B cell (primary cell): ENCODE data around the gene WDR4. TPM values are rescaled to one million over a fixed set of nuclear protein-coding genes. Genes with fewer than 3 reads are reported as not detected.
A peak's percentile ranks its signal among the peaks of the same experiment; 100 is the strongest.
"Not testable (repeated sequence)": the region's sequence is repeated elsewhere in the genome, so short reads cannot be mapped to it uniquely, and the experiment has no call there.

Experiments
- ATAC-seq: fragments of 200-7000 bp; cut with Tn5 transposase; one replicate; pipeline ENCODE4 v1.10.0; 2021; ENCODE audit warnings: low read depth, mild to moderate bottlenecking, moderate number of reproducible peaks, moderate library complexity
- CTCF ChIA-PET: fragments of 350-600 bp; sonication (Branson Sonifier 250); formaldehyde crosslinking; loops from one replicate; lab custom pipeline; 2021; ENCODE audit warnings: antibody characterized with exemption, inconsistent platforms; lab: Charles Lee
- POLR2A ChIA-PET: fragments of 350-600 bp; sonication (Branson Sonifier 250); formaldehyde crosslinking; loops from one replicate; lab custom pipeline; 2021; ENCODE audit warnings: antibody characterized with exemption; lab: Charles Lee
- DNase-seq: peaks from one replicate; pipeline ENCODE4 v3.0.0; 2013
- H2AFZ ChIP-seq: 2 replicates; pipeline ENCODE4 v1.6.1; 2012; ENCODE audit warnings: mild to moderate bottlenecking, low read depth, low read length; ENCODE audit not compliant: insufficient read depth, poor library complexity, severe bottlenecking
- H3K27ac ChIP-seq, 2 donors: 1 replicate in 1 of 2; 2 replicates in 1 of 2; pipeline ENCODE4 v1.5.1; 2012 to 2013; ENCODE audit warnings: low read length in 2 of 2, mild to moderate bottlenecking in 2 of 2, moderate library complexity in 1 of 2
- H3K27me3 ChIP-seq, 4 experiments: fragments of 200-600 bp in 1 of 4; sonication (generic) in 1 of 4; replicated peaks in 1 of 4; 1 replicate in 2 of 4; 2 replicates in 2 of 4; pipeline versions ENCODE4 v1.6.1 to v1.7.0; 2013 to 2016; ENCODE audit warnings: low read length in 3 of 4, mild to moderate bottlenecking in 2 of 4, mixed read lengths in 1 of 4, moderate library complexity in 1 of 4; ENCODE audit not compliant: insufficient read depth in 4 of 4, control insufficient read depth in 3 of 4; ENCODE audit errors: control extremely low read depth in 1 of 4
- H3K36me3 ChIP-seq, 2 experiments: replicated peaks in 1 of 2; 1 replicate in 1 of 2; 2 replicates in 1 of 2; pipeline versions ENCODE4 v1.6.1 to v1.7.1; 2013; ENCODE audit warnings: low read length in 1 of 2; ENCODE audit not compliant: insufficient read depth in 2 of 2, control insufficient read depth in 1 of 2; ENCODE audit errors: control extremely low read depth in 1 of 2, extremely low read depth in 1 of 2
- H3K4me1 ChIP-seq, 2 donors: fragments of 200-600 bp in 1 of 2; sonication (generic) in 1 of 2; 1 replicate in 1 of 2; 2 replicates in 1 of 2; pipeline versions ENCODE4 v1.5.1 to v1.6.1; 2013 to 2017; ENCODE audit warnings: low read length in 2 of 2; ENCODE audit not compliant: control insufficient read depth in 2 of 2, insufficient read depth in 2 of 2
- H3K4me2 ChIP-seq: replicated peaks from 2 replicates; pipeline ENCODE3; 2012; ENCODE audit warnings: mild to moderate bottlenecking, low read depth, low read length; ENCODE audit not compliant: poor library complexity, severe bottlenecking
- H3K4me3 ChIP-seq, 5 experiments: fragments of 200-600 bp in 1 of 5; sonication (generic) in 1 of 5; 1 replicate in 3 of 5; 2 replicates in 2 of 5; pipeline versions ENCODE4 v1.5.1 to v1.7.0; 2011 to 2016; ENCODE audit warnings: low read length in 4 of 5, mild to moderate bottlenecking in 4 of 5, low read depth in 2 of 5, control low read depth in 1 of 5, moderate library complexity in 1 of 5; ENCODE audit not compliant: insufficient read depth in 1 of 5; ENCODE audit errors: control extremely low read depth in 1 of 5, extremely low read depth in 1 of 5
- H3K79me2 ChIP-seq: fragments of 200-600 bp; sonication (generic); one replicate; pipeline ENCODE4 v1.6.0; 2016; ENCODE audit warnings: low read length; ENCODE audit not compliant: control insufficient read depth, insufficient read depth
- H3K9ac ChIP-seq: fragments of 200-600 bp; sonication (generic); 2 replicates; pipeline ENCODE4 v1.6.1; 2017; ENCODE audit warnings: mild to moderate bottlenecking, low read length, moderate library complexity
- H3K9me3 ChIP-seq, 3 donors: one replicate each; pipeline versions ENCODE4 v1.6.1 to v1.7.1; 2013; ENCODE audit warnings: low read length in 2 of 3; ENCODE audit not compliant: control insufficient read depth in 2 of 3, insufficient read depth in 1 of 3; ENCODE audit errors: control extremely low read depth in 1 of 3
- H4K20me1 ChIP-seq: 2 replicates; pipeline ENCODE4 v1.6.0; 2012; ENCODE audit warnings: mild to moderate bottlenecking, low read length; ENCODE audit not compliant: insufficient read depth, control insufficient read depth, poor library complexity, severe bottlenecking
- H3K27ac Mint-ChIP-seq: one replicate; pipeline ENCODE4 v1.8.0; 2021; ENCODE audit warnings: mixed read lengths
- H3K27me3 Mint-ChIP-seq: one replicate; pipeline ENCODE4 v1.8.0; 2021; ENCODE audit warnings: mixed read lengths
- H3K4me1 Mint-ChIP-seq: one replicate; pipeline ENCODE4 v1.8.0; 2021; ENCODE audit warnings: mixed read lengths
- H3K4me3 Mint-ChIP-seq: one replicate; pipeline ENCODE4 v1.8.0; 2021; ENCODE audit warnings: mixed read lengths
- H3K9me3 Mint-ChIP-seq: one replicate; pipeline ENCODE4 v1.8.0; 2022; ENCODE audit warnings: mixed read lengths; ENCODE audit not compliant: insufficient read depth
- EZH2 ChIP-seq: IDR thresholded peaks from 2 replicates; pipeline ENCODE4 v1.6.1; 2012; ENCODE audit warnings: borderline replicate concordance, low read depth, mild to moderate bottlenecking, moderate library complexity, low read length; ENCODE audit not compliant: insufficient read depth, poor library complexity, severe bottlenecking
- WGBS: methylation state at CpG from one replicate; pipeline ENCODE4 v1.1.5; 2013; ENCODE audit warnings: missing lambda C conversion rate; ENCODE audit not compliant: insufficient coverage; 5-methylcytosine and 5-hydroxymethylcytosine counted together
- intact Hi-C: fragments of 100-400 bp; cut with micrococcal nuclease; formaldehyde crosslinking; loops from one replicate; pipeline ENCODE4 v1.10.0; 2022
- polyA plus RNA-seq: library from polyadenylated mRNA; depleted of rRNA; stranded (reverse); fragments of >200 nt; gene quantifications from 2 replicates; pipeline ENCODE4 v1.2.3, GENCODE V29; 2012
- total RNA-seq, 2 donors: library from RNA; stranded (reverse); fragments of 120-200 nt in 1 of 2; gene quantifications; 1 replicate in 1 of 2; 2 replicates in 1 of 2; pipeline versions ENCODE4 v1.2.3 to v1.2.4, GENCODE V29; 2013 to 2022
- TF ChIP-seq, protein P1 (sequence below): fragments of 200-600 bp; IDR thresholded peaks from one replicate; pipeline ENCODE4 v1.8.0; 2022; ENCODE audit warnings: antibody characterized with exemption, mild to moderate bottlenecking

The WDR4 gene
- total and polyA plus RNA-seq, 2 donors (not counting 1 experiment from before 2014, with no cell fraction given), result 17.7 to 40.1 TPM

DNA sequence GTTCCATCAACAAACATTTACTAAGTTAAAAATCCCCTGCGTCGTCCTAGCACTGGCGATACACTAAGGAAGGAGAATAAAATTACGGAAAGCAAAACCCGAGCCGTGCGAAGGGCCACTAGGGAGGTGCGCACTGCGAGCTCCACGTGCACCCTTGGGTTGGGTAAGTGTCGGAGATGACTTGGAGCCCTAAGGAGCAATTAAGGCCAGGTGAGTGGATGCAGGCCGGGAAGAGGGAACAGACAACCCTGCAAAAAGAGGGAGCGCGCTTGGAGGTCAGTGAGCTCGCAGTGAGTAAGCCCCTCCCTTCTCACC, 704 bp downstream of the WDR4 start:
- POLR2A ChIA-PET, result interaction anchor here (0.5 to 0.8 kb wide), 2 partner anchors 14 to 48 kb away, joined by 5 read pairs; partner anchors contain the start of gene NDUFV3

DNA sequence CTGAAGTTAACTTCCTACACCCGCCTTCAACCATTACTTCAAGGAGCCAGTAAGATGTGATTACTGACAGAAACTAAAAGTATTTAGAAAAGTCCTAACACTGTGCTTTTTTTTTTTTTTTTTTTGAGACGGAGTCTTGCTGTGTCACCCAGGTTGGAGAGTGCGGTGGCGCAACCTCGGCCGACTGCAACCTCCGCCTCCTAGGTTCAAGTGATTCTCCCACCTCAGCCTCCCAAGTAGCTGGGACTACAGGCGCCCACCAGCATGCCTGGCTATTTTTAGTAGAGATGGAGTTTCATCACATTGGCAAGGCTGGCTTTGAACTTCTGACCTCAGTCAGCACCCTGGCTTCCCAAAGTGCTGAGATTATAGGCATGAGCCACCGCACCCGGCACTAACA, 3.5 kb downstream of the WDR4 start:
- H4K20me1 ChIP-seq, H3K9ac ChIP-seq, ATAC-seq, H3K9me3 Mint-ChIP-seq, H3K27ac ChIP-seq, H3K27me3 ChIP-seq, POLR2A ChIA-PET, H2AFZ ChIP-seq, H3K27ac Mint-ChIP-seq, intact Hi-C loops, DNase-seq, H3K9me3 ChIP-seq, H3K4me3 Mint-ChIP-seq, H3K27me3 Mint-ChIP-seq, H3K4me3 ChIP-seq, H3K4me2 ChIP-seq: not testable (repeated sequence)
- H3K4me1 Mint-ChIP-seq, result peaks cover 24% of the 10 kb centered on the region
- H3K79me2 ChIP-seq, result peaks cover 64% of the 10 kb centered on the region
- H3K36me3 ChIP-seq, result peaks cover 7 to 39% of the 10 kb centered on the region in 2 experiments
- no CpG with 5 or more reads among the region's 10 CpGs for WGBS
- H3K4me1 ChIP-seq, result peaks cover 16 to 20% of the 10 kb centered on the region in 2 donors
- CTCF ChIA-PET, result interaction anchor here (0.7 kb wide), 1 partner anchor 60 kb away, joined by 3 read pairs; no protein-coding TSS in a partner anchor

More for the DNA sequence above, 704 bp downstream of the WDR4 start:
- H3K4me1 Mint-ChIP-seq, result peaks cover 30% of the 10 kb centered on the region
- Histone ChIP-seq H2AFZ (peak overlapping the region; percentile 90), H3K79me2 (peaks cover 38% of the 10 kb centered on the region), H3K4me3 (peak overlapping the region; percentile 78 to 96 (median 82)), H4K20me1 (peaks cover 6% of the 10 kb centered on the region), H3K27me3 (no peaks in the 10 kb centered on the region), H3K4me2 (peak overlapping the region; percentile 93), H3K9me3 (no peaks in the 10 kb centered on the region), H3K36me3 (peaks cover 2 to 13% of the 10 kb centered on the region in 2 experiments), H3K4me1 (peaks cover 16 to 20% of the 10 kb centered on the region in 2 donors), H3K9ac (peak overlapping the region; percentile 89), H3K27ac (peak overlapping the region; percentile 83 to 97)
- peak overlapping the region; percentile 99 for H3K27ac Mint-ChIP-seq
- no peaks in the 10 kb centered on the region for H3K9me3 Mint-ChIP-seq
- ATAC-seq (no peak), DNase-seq (no peak)
- H3K27me3 Mint-ChIP-seq, result no peaks in the 10 kb centered on the region
- TF ChIP-seq EZH2, result no peak
- TF ChIP-seq, protein P1, sequence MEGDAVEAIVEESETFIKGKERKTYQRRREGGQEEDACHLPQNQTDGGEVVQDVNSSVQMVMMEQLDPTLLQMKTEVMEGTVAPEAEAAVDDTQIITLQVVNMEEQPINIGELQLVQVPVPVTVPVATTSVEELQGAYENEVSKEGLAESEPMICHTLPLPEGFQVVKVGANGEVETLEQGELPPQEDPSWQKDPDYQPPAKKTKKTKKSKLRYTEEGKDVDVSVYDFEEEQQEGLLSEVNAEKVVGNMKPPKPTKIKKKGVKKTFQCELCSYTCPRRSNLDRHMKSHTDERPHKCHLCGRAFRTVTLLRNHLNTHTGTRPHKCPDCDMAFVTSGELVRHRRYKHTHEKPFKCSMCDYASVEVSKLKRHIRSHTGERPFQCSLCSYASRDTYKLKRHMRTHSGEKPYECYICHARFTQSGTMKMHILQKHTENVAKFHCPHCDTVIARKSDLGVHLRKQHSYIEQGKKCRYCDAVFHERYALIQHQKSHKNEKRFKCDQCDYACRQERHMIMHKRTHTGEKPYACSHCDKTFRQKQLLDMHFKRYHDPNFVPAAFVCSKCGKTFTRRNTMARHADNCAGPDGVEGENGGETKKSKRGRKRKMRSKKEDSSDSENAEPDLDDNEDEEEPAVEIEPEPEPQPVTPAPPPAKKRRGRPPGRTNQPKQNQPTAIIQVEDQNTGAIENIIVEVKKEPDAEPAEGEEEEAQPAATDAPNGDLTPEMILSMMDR, result no peak
- peak overlapping the region; percentile 96 for H3K4me3 Mint-ChIP-seq
- CTCF ChIA-PET, result no interaction called here
- 1% methylated on average over 15 of the region's 15 CpGs for WGBS
- intact Hi-C loops, result no loop called here
